ENCODE measurements around the gene RNF207. TPM values are rescaled to one million over a fixed set of nuclear protein-coding genes. Genes with fewer than 3 reads are reported as not detected.
A peak's percentile ranks its signal among the peaks of the same experiment; 100 is the strongest.

Gene RNF207
- total RNA-seq, 1 experiment from 2014 or later: 95.4 TPM

DNA sequence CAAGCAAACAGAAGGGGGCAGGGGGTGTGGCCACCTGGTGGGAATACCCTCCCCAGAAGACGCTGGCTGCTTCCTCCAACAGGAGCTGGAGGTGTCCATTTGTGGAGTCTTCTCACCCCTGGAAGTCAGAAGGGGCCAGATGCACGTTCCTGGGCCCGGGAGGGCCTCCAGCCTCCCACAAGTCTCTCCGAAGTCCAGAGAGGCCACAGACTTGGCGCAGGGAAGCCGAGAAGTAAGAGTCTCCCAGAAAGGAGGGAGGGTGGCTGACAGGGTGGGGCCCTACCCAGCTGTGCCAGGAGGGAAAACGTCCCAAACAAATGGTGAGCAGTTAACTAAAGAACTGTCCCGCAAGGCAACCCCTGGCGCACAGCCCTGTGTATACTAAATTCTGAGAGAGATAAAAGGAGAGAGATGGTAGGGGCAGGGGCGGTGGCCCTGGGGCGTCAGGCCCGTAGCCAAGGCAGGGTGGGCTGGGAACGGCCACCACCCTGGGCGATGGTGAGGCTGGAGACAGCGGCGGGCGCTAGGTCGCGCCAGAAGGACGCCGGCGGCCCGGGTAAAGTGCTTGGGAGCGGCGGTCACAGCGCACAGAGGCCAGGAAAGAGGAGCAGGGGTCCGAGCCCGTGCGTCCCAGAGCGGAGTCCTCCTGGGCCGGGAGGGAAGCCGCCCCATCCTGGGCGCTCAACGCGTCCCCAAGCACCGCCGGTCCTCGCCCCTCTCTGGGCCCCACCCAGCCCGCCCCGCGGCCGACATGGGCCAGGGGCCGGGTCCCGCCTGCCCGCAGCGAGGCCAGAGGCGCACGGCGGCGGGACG, 27.0 kb upstream of the RNF207 start:
- H3K36me3 ChIP-seq (ENCODE audit: low read depth, low read length): no peaks in the 10 kb centered on the region
- H3K4me1 ChIP-seq (ENCODE audit: insufficient read depth, low read length): peaks cover 14% of the 10 kb centered on the region
- ChIA-PET CTCF (no interaction called here), POLR2A (ENCODE audit: unreplicated experiment) (no interaction called here)
- no peaks in the 10 kb centered on the region for H3K9me3 ChIP-seq (ENCODE audit: low read length)
- intact Hi-C loops (cut with micrococcal nuclease): no loop called here
- no peak overlapping the region for H3K27ac ChIP-seq (ENCODE audit: low read length)
- ATAC-seq: peak; percentile 8
- no peak overlapping the region for H3K9ac ChIP-seq (ENCODE audit: low read length)
- TF ChIP-seq EZH2phosphoT487 (IDR thresholded peaks at IDR 0.05; ENCODE audit: borderline replicate concordance, low read length) (peak; percentile 72), EZH2 (IDR thresholded peaks at IDR 0.05; ENCODE audit: low read length, unreplicated experiment) (peak; percentile 92)
- TF ChIP-seq, protein P1, sequence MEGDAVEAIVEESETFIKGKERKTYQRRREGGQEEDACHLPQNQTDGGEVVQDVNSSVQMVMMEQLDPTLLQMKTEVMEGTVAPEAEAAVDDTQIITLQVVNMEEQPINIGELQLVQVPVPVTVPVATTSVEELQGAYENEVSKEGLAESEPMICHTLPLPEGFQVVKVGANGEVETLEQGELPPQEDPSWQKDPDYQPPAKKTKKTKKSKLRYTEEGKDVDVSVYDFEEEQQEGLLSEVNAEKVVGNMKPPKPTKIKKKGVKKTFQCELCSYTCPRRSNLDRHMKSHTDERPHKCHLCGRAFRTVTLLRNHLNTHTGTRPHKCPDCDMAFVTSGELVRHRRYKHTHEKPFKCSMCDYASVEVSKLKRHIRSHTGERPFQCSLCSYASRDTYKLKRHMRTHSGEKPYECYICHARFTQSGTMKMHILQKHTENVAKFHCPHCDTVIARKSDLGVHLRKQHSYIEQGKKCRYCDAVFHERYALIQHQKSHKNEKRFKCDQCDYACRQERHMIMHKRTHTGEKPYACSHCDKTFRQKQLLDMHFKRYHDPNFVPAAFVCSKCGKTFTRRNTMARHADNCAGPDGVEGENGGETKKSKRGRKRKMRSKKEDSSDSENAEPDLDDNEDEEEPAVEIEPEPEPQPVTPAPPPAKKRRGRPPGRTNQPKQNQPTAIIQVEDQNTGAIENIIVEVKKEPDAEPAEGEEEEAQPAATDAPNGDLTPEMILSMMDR (conservative IDR thresholded peaks at IDR 0.05; ENCODE audit: low read depth, low read length): no peak
- H3K4me2 ChIP-seq (ENCODE audit: low read length): peak overlapping the region; percentile 67
- peak overlapping the region; percentile 57; the same call in 1 of the 2 replicates for H3K4me3 ChIP-seq (ENCODE audit: low read length)
- H4K20me1 ChIP-seq (ENCODE audit: low read length): peaks cover 6% of the 10 kb centered on the region; the same call in 1 of the 2 replicates
- H3F3A ChIP-seq (ENCODE audit: low read length, unreplicated experiment): peaks cover 17% of the 10 kb centered on the region
- H3K27me3 ChIP-seq (ENCODE audit: low read length): peaks cover 26% of the 10 kb centered on the region
- H2AFZ ChIP-seq (ENCODE audit: low read length): no peak overlapping the region
- BruUV-seq (replicated peaks): no TSS peak
- H3K9me2 ChIP-seq (replicated peaks; ENCODE audit: low read length): no peaks in the 10 kb centered on the region
- H3K79me2 ChIP-seq (ENCODE audit: low read length): no peaks in the 10 kb centered on the region
- no peak for DNase-seq

DNA sequence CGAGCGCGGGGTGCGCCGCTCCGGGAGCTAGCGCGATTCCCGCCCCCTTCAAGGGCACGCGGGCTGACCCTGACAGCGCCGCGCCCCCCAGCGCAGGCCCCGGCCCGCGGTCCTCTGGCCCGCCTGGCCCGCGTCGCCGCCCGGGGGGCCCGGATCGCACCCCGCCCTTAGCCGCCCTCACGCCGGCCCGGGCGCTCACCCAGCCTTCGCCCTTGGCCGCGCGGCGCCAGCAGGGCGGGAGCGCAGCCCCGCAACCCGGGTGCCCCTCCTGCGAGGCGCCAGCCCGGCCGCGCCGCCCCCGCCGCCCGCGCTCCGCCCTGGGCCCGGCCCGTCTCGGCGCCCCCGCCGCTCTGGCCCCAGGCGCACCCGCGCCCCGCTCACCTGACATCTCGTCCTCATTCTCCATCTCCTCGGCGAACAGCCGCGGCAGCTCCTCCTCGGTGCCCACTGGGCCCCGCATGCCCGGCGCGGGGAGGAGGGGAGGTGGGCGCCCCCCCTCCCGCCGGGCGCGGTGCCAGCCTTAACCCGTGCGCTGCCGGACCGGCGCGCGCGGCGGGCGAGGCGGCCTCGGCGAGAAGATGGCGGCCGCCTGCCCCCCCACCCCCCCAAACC, 26.2 kb upstream of the RNF207 start:
- Histone ChIP-seq H3K9ac (ENCODE audit: low read length) (no peak overlapping the region), H3K9me2 (replicated peaks; ENCODE audit: low read length) (no peaks in the 10 kb centered on the region), H3K4me1 (ENCODE audit: insufficient read depth, low read length) (peaks cover 17% of the 10 kb centered on the region), H3K4me2 (ENCODE audit: low read length) (peak overlapping the region; percentile 32; the same call in 1 of the 2 replicates), H3K79me2 (ENCODE audit: low read length) (no peaks in the 10 kb centered on the region), H3K4me3 (ENCODE audit: low read length) (no peak overlapping the region; the same call in 1 of the 2 replicates), H3F3A (ENCODE audit: low read length, unreplicated experiment) (peaks cover 22% of the 10 kb centered on the region), H3K27me3 (ENCODE audit: low read length) (peaks cover 26% of the 10 kb centered on the region), H3K27ac (ENCODE audit: low read length) (no peak overlapping the region), H3K9me3 (ENCODE audit: low read length) (no peaks in the 10 kb centered on the region), H4K20me1 (ENCODE audit: low read length) (peaks cover 9% of the 10 kb centered on the region; the same call in 1 of the 2 replicates), H2AFZ (ENCODE audit: low read length) (no peak overlapping the region), H3K36me3 (ENCODE audit: low read depth, low read length) (no peaks in the 10 kb centered on the region; the same call in 1 of the 2 replicates)
- ATAC-seq: no peak
- no TSS peak for BruUV-seq (replicated peaks)
- TF ChIP-seq, protein P1 (conservative IDR thresholded peaks at IDR 0.05; ENCODE audit: low read depth, low read length): no peak
- DNase-seq: no peak
- intact Hi-C loops (cut with micrococcal nuclease): no loop called here
- POLR2A ChIA-PET (ENCODE audit: unreplicated experiment): no interaction called here
- CTCF ChIA-PET: no interaction called here

DNA sequence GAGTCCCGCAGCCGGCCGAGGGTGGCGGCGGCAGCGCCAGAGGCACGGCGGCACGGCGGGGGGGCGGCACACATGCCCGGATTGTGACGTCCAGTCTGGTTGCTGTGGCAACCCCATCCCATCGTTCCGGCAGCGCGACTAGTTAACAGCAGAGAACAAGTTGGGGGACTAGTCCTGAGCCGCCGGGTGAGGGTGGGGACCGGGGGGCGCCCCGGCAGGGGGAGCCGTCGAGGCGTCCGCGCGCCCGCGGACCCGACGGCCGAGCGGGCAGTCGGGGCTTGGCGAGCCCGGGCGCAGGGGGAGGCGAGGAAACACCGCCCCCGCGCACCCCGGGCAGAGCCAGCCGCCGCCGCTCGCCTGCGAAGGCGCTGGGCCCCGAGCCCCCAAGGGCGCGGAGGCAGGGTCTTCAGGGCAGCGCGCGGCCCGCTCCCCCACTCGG, 25.6 kb upstream of the RNF207 start, which contains the start of gene CHD5:
Gene CHD5, minus strand, starts transcription at position 54 of the 439 bp plus-strand sequence. CDS start 298 bp downstream, outside the sequence.
- H3K79me2 ChIP-seq (ENCODE audit: low read length): no peaks in the 10 kb centered on the region
- no peaks in the 10 kb centered on the region for H3K9me3 ChIP-seq (ENCODE audit: low read length)
- no peaks in the 10 kb centered on the region for H3K9me2 ChIP-seq (replicated peaks; ENCODE audit: low read length)
- H3K27me3 ChIP-seq (ENCODE audit: low read length): peaks cover 26% of the 10 kb centered on the region
- H3K4me2 ChIP-seq (ENCODE audit: low read length): peak within 1 kb of the TSS; percentile 67
- peaks cover 17% of the 10 kb centered on the region for H3K4me1 ChIP-seq (ENCODE audit: insufficient read depth, low read length)
- CTCF ChIA-PET: no interaction called here
- POLR2A ChIA-PET (ENCODE audit: unreplicated experiment): no interaction called here
- peaks cover 24% of the 10 kb centered on the region for H3F3A ChIP-seq (ENCODE audit: low read length, unreplicated experiment)
- DNase-seq: peak; percentile 40
- no peak within 1 kb of the TSS for H3K9ac ChIP-seq (ENCODE audit: low read length)
- peaks cover 2% of the 10 kb centered on the region; the same call in 1 of the 2 replicates for H3K36me3 ChIP-seq (ENCODE audit: low read depth, low read length)
- BruUV-seq (replicated peaks): no TSS peak
- peak within 1 kb of the TSS; percentile 57; the same call in 1 of the 2 replicates for H3K4me3 ChIP-seq (ENCODE audit: low read length)
- intact Hi-C loops (cut with micrococcal nuclease): no loop called here
- no peak for ATAC-seq
- TF ChIP-seq EZH2 (IDR thresholded peaks at IDR 0.05; ENCODE audit: low read length, unreplicated experiment): no peak
- TF ChIP-seq, protein P1 (conservative IDR thresholded peaks at IDR 0.05; ENCODE audit: low read depth, low read length): 0 out of 2 replicates have a peak, but pooled peaks have one; percentile 23
- H2AFZ ChIP-seq (ENCODE audit: low read length): no peak within 1 kb of the TSS
- H3K27ac ChIP-seq (ENCODE audit: low read length): no peak within 1 kb of the TSS
- peaks cover 11% of the 10 kb centered on the region for H4K20me1 ChIP-seq (ENCODE audit: low read length)

Measured in PC-3 (cell line).